ENCODE results near the gene PDE2A.

PDE2A gene

GRCh38 chr11:72633068-72633467 lies 41.2 kb downstream of the PDE2A start:
- no peak for DNase-seq (ENCODE audit: extremely low read depth, insufficient read length)
- no peak for TF ChIP-seq CTCF (IDR thresholded peaks at IDR 0.05; ENCODE audit: insufficient read depth, low read length, poor library complexity, severe bottlenecking)
- Histone ChIP-seq H3K36me3 (ENCODE audit: control insufficient read depth, insufficient read depth, low read length) (no peaks in the 10 kb centered on the region), H3K27me3 (replicated peaks; ENCODE audit: control insufficient read depth, insufficient read depth, low read length) (peaks cover 4% of the 10 kb centered on the region), H3K4me3 (replicated peaks; ENCODE audit: low read depth, low read length) (no peak overlapping the region)

- Histone ChIP-seq H3K27me3 (replicated peaks; ENCODE audit: control insufficient read depth, insufficient read depth, low read length) (peaks cover 2% of the 10 kb centered on the region; the same call in 1 of the 2 replicates), H3K36me3 (ENCODE audit: control insufficient read depth, insufficient read depth, low read length) (no peaks in the 10 kb centered on the region), H3K4me3 (replicated peaks; ENCODE audit: low read depth, low read length) (no peak overlapping the region)
- no peak for DNase-seq (ENCODE audit: extremely low read depth, insufficient read length)
- no peak for TF ChIP-seq CTCF (IDR thresholded peaks at IDR 0.05; ENCODE audit: insufficient read depth, low read length, poor library complexity, severe bottlenecking)
Observed at GRCh38 chr11:72631806-72632731, 42.2 kb downstream of the PDE2A start.

GRCh38 chr11:72630104-72630852 lies 43.9 kb downstream of the PDE2A start:
- TF ChIP-seq CTCF (IDR thresholded peaks at IDR 0.05; ENCODE audit: insufficient read depth, low read length, poor library complexity, severe bottlenecking) = no peak
- peaks cover 2% of the 10 kb centered on the region; the same call in 1 of the 2 replicates for H3K27me3 ChIP-seq (replicated peaks; ENCODE audit: control insufficient read depth, insufficient read depth, low read length)
- H3K36me3 ChIP-seq (ENCODE audit: control insufficient read depth, insufficient read depth, low read length) = no peaks in the 10 kb centered on the region
- no peak for DNase-seq (ENCODE audit: extremely low read depth, insufficient read length)
- no peak overlapping the region for H3K4me3 ChIP-seq (replicated peaks; ENCODE audit: low read depth, low read length)

GRCh38 chr11:72629266-72629665 lies 45.0 kb downstream of the PDE2A start:
- no peak for TF ChIP-seq CTCF (IDR thresholded peaks at IDR 0.05; ENCODE audit: insufficient read depth, low read length, poor library complexity, severe bottlenecking)
- peaks cover 2% of the 10 kb centered on the region for H3K27me3 ChIP-seq (replicated peaks; ENCODE audit: control insufficient read depth, insufficient read depth, low read length)
- DNase-seq (ENCODE audit: extremely low read depth, insufficient read length) = no peak
- H3K36me3 ChIP-seq (ENCODE audit: control insufficient read depth, insufficient read depth, low read length) = no peaks in the 10 kb centered on the region
- H3K4me3 ChIP-seq (replicated peaks; ENCODE audit: low read depth, low read length) = no peak overlapping the region

- Histone ChIP-seq H3K4me3 (replicated peaks; ENCODE audit: low read depth, low read length) (no peak overlapping the region), H3K27me3 (replicated peaks; ENCODE audit: control insufficient read depth, insufficient read depth, low read length) (peaks cover 2% of the 10 kb centered on the region), H3K36me3 (ENCODE audit: control insufficient read depth, insufficient read depth, low read length) (no peaks in the 10 kb centered on the region)
- TF ChIP-seq CTCF (IDR thresholded peaks at IDR 0.05; ENCODE audit: insufficient read depth, low read length, poor library complexity, severe bottlenecking) = no peak
- no peak for DNase-seq (ENCODE audit: extremely low read depth, insufficient read length)
Observed at GRCh38 chr11:72627594-72628281, 46.5 kb downstream of the PDE2A start.
